Measurements from ENCODE around the gene CDK14.

CDK14 gene

GRCh38 chr7:90717296-90718060 is 121.4 kb downstream of the CDK14 start:
- H3K36me3 ChIP-seq (replicated peaks; ENCODE audit: low read depth, low read length), result no peaks in the 10 kb centered on the region
- no peaks in the 10 kb centered on the region for H3K27me3 ChIP-seq (ENCODE audit: low read depth, low read length)
- no peak overlapping the region for H2AFZ ChIP-seq (ENCODE audit: low read depth, low read length)
- no peaks in the 10 kb centered on the region for H3K79me2 ChIP-seq (ENCODE audit: low read length)
- no peak overlapping the region for H3K27ac ChIP-seq (ENCODE audit: low read length)
- no peak overlapping the region for H3K4me3 ChIP-seq (ENCODE audit: low read length)
- H4K20me1 ChIP-seq (ENCODE audit: insufficient read depth, low read length), result no peaks in the 10 kb centered on the region
- H3K4me2 ChIP-seq (ENCODE audit: low read length), result no peak overlapping the region
- H3K4me1 ChIP-seq (ENCODE audit: low read length), result no peaks in the 10 kb centered on the region
- no peak overlapping the region for H3K9ac ChIP-seq (ENCODE audit: low read length)
- TF ChIP-seq CTCF (IDR thresholded peaks at IDR 0.05; ENCODE audit: low read depth, low read length), result no peak
- TF ChIP-seq EZH2phosphoT487 (IDR thresholded peaks at IDR 0.05; ENCODE audit: low read depth), result no peak
- H3K9me3 ChIP-seq (ENCODE audit: insufficient read depth, low read length), result no peaks in the 10 kb centered on the region

- H3K9me3 ChIP-seq (ENCODE audit: insufficient read depth, low read length), result no peaks in the 10 kb centered on the region
- no peak overlapping the region for H3K4me3 ChIP-seq (ENCODE audit: low read length)
- no peaks in the 10 kb centered on the region for H3K27me3 ChIP-seq (ENCODE audit: low read depth, low read length)
- H3K9ac ChIP-seq (ENCODE audit: low read length), result no peak overlapping the region
- no peak for TF ChIP-seq CTCF (IDR thresholded peaks at IDR 0.05; ENCODE audit: low read depth, low read length)
- no peak for TF ChIP-seq EZH2phosphoT487 (IDR thresholded peaks at IDR 0.05; ENCODE audit: low read depth)
- no peak overlapping the region for H3K4me2 ChIP-seq (ENCODE audit: low read length)
- H4K20me1 ChIP-seq (ENCODE audit: insufficient read depth, low read length), result no peaks in the 10 kb centered on the region
- H3K27ac ChIP-seq (ENCODE audit: low read length), result no peak overlapping the region
- H2AFZ ChIP-seq (ENCODE audit: low read depth, low read length), result no peak overlapping the region
- H3K4me1 ChIP-seq (ENCODE audit: low read length), result no peaks in the 10 kb centered on the region
- H3K79me2 ChIP-seq (ENCODE audit: low read length), result no peaks in the 10 kb centered on the region
- no peaks in the 10 kb centered on the region for H3K36me3 ChIP-seq (replicated peaks; ENCODE audit: low read depth, low read length)
Measured at GRCh38 chr7:90719155-90719554, 123.0 kb downstream of the CDK14 start.

- H3K36me3 ChIP-seq (replicated peaks; ENCODE audit: low read depth, low read length), result no peaks in the 10 kb centered on the region
- H3K27me3 ChIP-seq (ENCODE audit: low read depth, low read length), result no peaks in the 10 kb centered on the region
- H3K27ac ChIP-seq (ENCODE audit: low read length), result no peak overlapping the region
- TF ChIP-seq EZH2phosphoT487 (IDR thresholded peaks at IDR 0.05; ENCODE audit: low read depth) (no peak), CTCF (IDR thresholded peaks at IDR 0.05; ENCODE audit: low read depth, low read length) (no peak)
- no peaks in the 10 kb centered on the region for H3K79me2 ChIP-seq (ENCODE audit: low read length)
- H3K9ac ChIP-seq (ENCODE audit: low read length), result no peak overlapping the region
- peaks cover 3% of the 10 kb centered on the region for H3K4me1 ChIP-seq (ENCODE audit: low read length)
- H2AFZ ChIP-seq (ENCODE audit: low read depth, low read length), result no peak overlapping the region
- no peaks in the 10 kb centered on the region for H4K20me1 ChIP-seq (ENCODE audit: insufficient read depth, low read length)
- H3K4me2 ChIP-seq (ENCODE audit: low read length), result no peak overlapping the region
- no peak overlapping the region for H3K4me3 ChIP-seq (ENCODE audit: low read length)
- H3K9me3 ChIP-seq (ENCODE audit: insufficient read depth, low read length), result no peaks in the 10 kb centered on the region
Measured at GRCh38 chr7:90720984-90721760, 125.1 kb downstream of the CDK14 start.

- Histone ChIP-seq H4K20me1 (ENCODE audit: insufficient read depth, low read length) (no peaks in the 10 kb centered on the region), H3K4me3 (ENCODE audit: low read length) (no peak overlapping the region), H3K27me3 (ENCODE audit: low read depth, low read length) (no peaks in the 10 kb centered on the region), H3K36me3 (replicated peaks; ENCODE audit: low read depth, low read length) (no peaks in the 10 kb centered on the region), H3K4me2 (ENCODE audit: low read length) (no peak overlapping the region), H3K27ac (ENCODE audit: low read length) (no peak overlapping the region), H3K79me2 (ENCODE audit: low read length) (no peaks in the 10 kb centered on the region), H3K9me3 (ENCODE audit: insufficient read depth, low read length) (no peaks in the 10 kb centered on the region), H3K4me1 (ENCODE audit: low read length) (peaks cover 10% of the 10 kb centered on the region), H3K9ac (ENCODE audit: low read length) (no peak overlapping the region), H2AFZ (ENCODE audit: low read depth, low read length) (no peak overlapping the region)
- no peak for TF ChIP-seq CTCF (IDR thresholded peaks at IDR 0.05; ENCODE audit: low read depth, low read length)
- TF ChIP-seq EZH2phosphoT487 (IDR thresholded peaks at IDR 0.05; ENCODE audit: low read depth), result no peak
Measured at GRCh38 chr7:90721869-90722431, 125.8 kb downstream of the CDK14 start.

All from OCI-LY3 (cell line).